Ishikawa (cell line): ENCODE measurements around the gene MAPK4.
A peak's percentile ranks its signal among the peaks of the same experiment; 100 is the strongest.

Experiments used
- RAD21 ChIP-seq: IDR thresholded peaks from 2 replicates; pipeline ENCODE4 v1.6.1; 2012; ENCODE audit warnings: low read depth
- USF1 ChIP-seq: IDR thresholded peaks from 2 replicates; pipeline ENCODE4 v1.6.1; 2012
- YY1 ChIP-seq: IDR thresholded peaks from 2 replicates; pipeline ENCODE4 v1.6.1; 2012; ENCODE audit warnings: low read depth

DNA sequence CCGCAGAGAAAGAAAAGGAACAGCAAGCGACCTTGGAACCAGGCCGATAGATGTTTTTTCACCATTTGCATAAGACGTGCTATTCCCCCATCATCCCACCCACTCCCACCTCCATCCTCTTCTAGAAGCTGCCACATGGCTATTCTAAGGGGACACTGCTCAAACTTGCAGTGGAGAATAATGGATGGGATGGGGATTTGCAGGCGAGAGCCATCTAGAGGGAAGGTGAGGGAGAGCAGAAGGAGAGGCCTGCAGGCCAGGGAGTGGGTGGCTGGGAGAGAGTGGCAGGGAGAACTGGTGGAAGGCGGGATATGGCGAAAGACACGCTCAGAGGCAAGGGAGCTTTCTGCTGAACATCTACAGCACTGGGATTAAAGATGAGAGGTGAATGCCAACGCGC is 84.9 kb downstream of the MAPK4 start:
- TF ChIP-seq RAD21 = peak; percentile 22; the same call in 1 of the 2 replicates
- TF ChIP-seq YY1 = no peak
- TF ChIP-seq USF1 = no peak
